ENCODE measurements around the gene PXDN.
"Not testable (repeated sequence)": the region's sequence is repeated elsewhere in the genome, so short reads cannot be mapped to it uniquely, and the experiment has no call there.

Gene PXDN

GRCh38 chr2:1683297-1683696 lies 61.0 kb downstream of the PXDN start:
- no peak for DNase-seq (ENCODE audit: low spot score)

- DNase-seq (ENCODE audit: low spot score), result no peak
These were observed 62.2 kb downstream of the PXDN start for GRCh38 chr2:1682181-1682440.

- peak; percentile 32 for DNase-seq (ENCODE audit: low spot score)
These were observed 62.8 kb downstream of the PXDN start for GRCh38 chr2:1681323-1682180.

- no peak for DNase-seq (ENCODE audit: low spot score)
These were observed 63.3 kb downstream of the PXDN start for GRCh38 chr2:1681017-1681318.

- DNase-seq (ENCODE audit: low spot score), result peak; percentile 33
These were observed 63.9 kb downstream of the PXDN start for GRCh38 chr2:1680222-1681016.

GRCh38 chr2:1679488-1680039 lies 64.8 kb downstream of the PXDN start:
- not testable (repeated sequence) for DNase-seq (ENCODE audit: low spot score)

- not testable (repeated sequence) for DNase-seq (ENCODE audit: low spot score)
These were observed 65.2 kb downstream of the PXDN start for GRCh38 chr2:1679065-1679464.

- peak; percentile 40 for DNase-seq (ENCODE audit: low spot score)
These were observed 65.7 kb downstream of the PXDN start for GRCh38 chr2:1678609-1679008.

- DNase-seq (ENCODE audit: low spot score), result peak; percentile 21
These were observed 66.5 kb downstream of the PXDN start for GRCh38 chr2:1677821-1678165.

GRCh38 chr2:1676913-1677820 lies 67.1 kb downstream of the PXDN start:
- peak; percentile 24 for DNase-seq (ENCODE audit: low spot score)

GRCh38 chr2:1676091-1676912 lies 68.0 kb downstream of the PXDN start:
- DNase-seq (ENCODE audit: low spot score), result no peak

GRCh38 chr2:1675633-1676032 lies 68.7 kb downstream of the PXDN start:
- peak; percentile 38 for DNase-seq (ENCODE audit: low spot score)

GRCh38 chr2:1674766-1675397 lies 69.4 kb downstream of the PXDN start:
- peak; percentile 25 for DNase-seq (ENCODE audit: low spot score)

- DNase-seq (ENCODE audit: low spot score), result no peak
These were observed 70.0 kb downstream of the PXDN start for GRCh38 chr2:1674276-1674675.

GRCh38 chr2:1673160-1673944 lies 71.0 kb downstream of the PXDN start:
- DNase-seq (ENCODE audit: low spot score), result no peak

GRCh38 chr2:1672738-1673137 lies 71.6 kb downstream of the PXDN start:
- DNase-seq (ENCODE audit: low spot score), result no peak

- no peak for DNase-seq (ENCODE audit: low spot score)
These were observed 72.4 kb downstream of the PXDN start for GRCh38 chr2:1671916-1672315.

GRCh38 chr2:1670636-1671035 lies 73.7 kb downstream of the PXDN start:
- DNase-seq (ENCODE audit: low spot score), result peak; percentile 27

- peak; percentile 40 for DNase-seq (ENCODE audit: low spot score)
These were observed 78.4 kb downstream of the PXDN start for GRCh38 chr2:1665761-1666505.

Data from ecto neural progenitor cell (in vitro differentiated cells).